H1 (cell line): ENCODE results near the gene HSPB1. TPM values are rescaled to one million over a fixed set of nuclear protein-coding genes. Genes with fewer than 3 reads are reported as not detected.

ENCODE experiments used
- CTCF ChIA-PET: fragments of 300-600 bp; sonication (Branson Sonifier 250); formaldehyde crosslinking; loops from one replicate; lab custom pipeline; 2021; ENCODE audit not compliant: partially characterized antibody; lab: Charles Lee
- POLR2A ChIA-PET: fragments of 300-600 bp; sonication (Branson Sonifier 250); formaldehyde crosslinking; loops from one replicate; lab custom pipeline; 2021; ENCODE audit warnings: inconsistent platforms; ENCODE audit not compliant: partially characterized antibody; lab: Charles Lee
- DNase-seq, 2 experiments: peaks; one replicate each; pipeline versions ENCODE4 v3.0.0 to v3.0.0-alpha.2; 2010 to 2022; ENCODE audit warnings: low spot score in 2 of 2, low read depth in 1 of 2, mixed read lengths in 1 of 2
- FAIRE-seq: peaks from 2 replicates; lab custom pipeline; 2011; peaks lifted over from hg19 to GRCh38; lab: Jason Lieb, UNC
- H2AFZ ChIP-seq: 2 replicates; pipeline ENCODE4 v1.8.1; 2012; ENCODE audit warnings: low read length, inconsistent platforms
- H2AK5ac ChIP-seq: 2 replicates; pipeline ENCODE4 v1.6.1; 2013; ENCODE audit warnings: low read depth, low read length
- H2BK120ac ChIP-seq: replicated peaks from 2 replicates; pipeline ENCODE3; 2013; ENCODE audit warnings: low read depth, low read length, inconsistent platforms
- H2BK12ac ChIP-seq: 2 replicates; pipeline ENCODE4 v1.6.1; 2013; ENCODE audit warnings: low read depth, low read length
- H2BK15ac ChIP-seq: 2 replicates; pipeline ENCODE4 v1.6.1; 2013; ENCODE audit warnings: low read length
- H2BK20ac ChIP-seq: 2 replicates; pipeline ENCODE4 v1.6.1; 2013; ENCODE audit warnings: low read length
- H2BK5ac ChIP-seq: 2 replicates; pipeline ENCODE4 v1.6.1; 2013; ENCODE audit warnings: low read depth, low read length
- H3K14ac ChIP-seq: 2 replicates; pipeline ENCODE4 v1.6.1; 2013; ENCODE audit warnings: inconsistent platforms; ENCODE audit not compliant: insufficient read length
- H3K18ac ChIP-seq: 2 replicates; pipeline ENCODE4 v1.6.1; 2013; ENCODE audit warnings: low read length; ENCODE audit errors: extremely low read depth
- H3K23ac ChIP-seq: 2 replicates; pipeline ENCODE4 v1.6.1; 2013; ENCODE audit warnings: inconsistent platforms; ENCODE audit not compliant: insufficient read length
- H3K23me2 ChIP-seq: 2 replicates; pipeline ENCODE4 v1.6.1; 2013; ENCODE audit warnings: low read depth, low read length
- H3K27ac ChIP-seq: 2 replicates; pipeline ENCODE4 v1.6.1; 2011; ENCODE audit warnings: low read depth, low read length, inconsistent platforms
- H3K27me3 ChIP-seq, 4 experiments: replicated peaks in 1 of 4; 1 replicate in 1 of 4; 2 replicates in 3 of 4; pipeline versions ENCODE4 v1.6.1 to v1.8.1; 2011 to 2013; ENCODE audit warnings: low read length in 3 of 4, mild to moderate bottlenecking in 3 of 4, inconsistent platforms in 2 of 4, mixed read lengths in 2 of 4, moderate library complexity in 1 of 4; ENCODE audit not compliant: control insufficient read depth in 3 of 4, insufficient read depth in 3 of 4; ENCODE audit errors: extremely low read depth in 1 of 4
- H3K36me3 ChIP-seq, 4 experiments: 2 replicates each; pipeline versions ENCODE4 v1.6.1 to v1.8.1; 2011 to 2013; ENCODE audit warnings: mild to moderate bottlenecking in 4 of 4, low read length in 3 of 4, moderate library complexity in 2 of 4, control low read depth in 1 of 4, inconsistent platforms in 1 of 4; ENCODE audit not compliant: insufficient read depth in 4 of 4, control insufficient read depth in 2 of 4
- H3K4ac ChIP-seq: replicated peaks from 2 replicates; pipeline ENCODE3; 2013; ENCODE audit warnings: low read length, low read depth, mixed read lengths, inconsistent platforms; ENCODE audit not compliant: insufficient read length
- H3K4me1 ChIP-seq, 4 experiments: replicated peaks in 1 of 4; 1 replicate in 1 of 4; 2 replicates in 3 of 4; pipeline versions ENCODE4 v1.6.1 to v1.8.1; 2011 to 2013; ENCODE audit warnings: low read length in 3 of 4, inconsistent platforms in 2 of 4, mixed read lengths in 1 of 4; ENCODE audit not compliant: insufficient read depth in 4 of 4, control insufficient read depth in 3 of 4
- H3K4me2 ChIP-seq, 2 experiments: 2 replicates each; pipeline versions ENCODE4 v1.6.1 to v1.8.1; 2011 to 2013; ENCODE audit warnings: low read depth in 2 of 2, low read length in 2 of 2, control low read depth in 1 of 2, inconsistent platforms in 1 of 2, mild to moderate bottlenecking in 1 of 2; ENCODE audit not compliant: insufficient read depth in 1 of 2
- H3K4me3 ChIP-seq, 4 experiments: fragments of 200-600, 300-600 bp in 1 of 4; sonication (generic), shearing (Covaris generic), sonication (Bioruptor Twin) in 1 of 4; 2 replicates each; pipeline versions ENCODE4 v1.5.1 to v1.8.1; 2011 to 2016; ENCODE audit warnings: low read length in 4 of 4, low read depth in 3 of 4, control low read depth in 2 of 4, inconsistent platforms in 2 of 4, mild to moderate bottlenecking in 2 of 4, mixed read lengths in 1 of 4, moderate library complexity in 1 of 4; ENCODE audit not compliant: insufficient read depth in 2 of 4; ENCODE audit errors: extremely low read depth in 1 of 4
- H3K56ac ChIP-seq: replicated peaks from 2 replicates; pipeline ENCODE3; 2013; ENCODE audit warnings: low read depth, mild to moderate bottlenecking, mixed read lengths, low read length, inconsistent platforms; ENCODE audit not compliant: insufficient read length
- H3K79me1 ChIP-seq: 2 replicates; pipeline ENCODE4 v1.6.1; 2013; ENCODE audit warnings: low read depth, low read length, control low read depth
- H3K79me2 ChIP-seq, 2 experiments: 2 replicates each; pipeline versions ENCODE4 v1.6.1 to v1.8.1; 2012 to 2013; ENCODE audit warnings: low read length in 2 of 2, mild to moderate bottlenecking in 2 of 2, inconsistent platforms in 1 of 2; ENCODE audit not compliant: insufficient read depth in 2 of 2, control insufficient read depth in 1 of 2
- H3K9ac ChIP-seq, 4 experiments: replicated peaks in 1 of 4; 1 replicate in 1 of 4; 2 replicates in 3 of 4; pipeline versions ENCODE4 v1.6.1 to v1.8.1; 2011 to 2013; ENCODE audit warnings: low read depth in 3 of 4, low read length in 3 of 4, control low read depth in 2 of 4, mild to moderate bottlenecking in 2 of 4, moderate library complexity in 2 of 4, inconsistent platforms in 1 of 4; ENCODE audit errors: extremely low read depth in 1 of 4
- H3K9me3 ChIP-seq, 2 experiments: 2 replicates each; pipeline versions ENCODE4 v1.6.1 to v1.8.1; 2012 to 2013; ENCODE audit warnings: mild to moderate bottlenecking in 2 of 2, moderate library complexity in 2 of 2, control low read depth in 1 of 2, inconsistent platforms in 1 of 2, low read depth in 1 of 2, low read length in 1 of 2, mixed read lengths in 1 of 2; ENCODE audit not compliant: insufficient read depth in 2 of 2
- H4K20me1 ChIP-seq, 2 experiments: replicated peaks in 1 of 2; 2 replicates each; pipeline versions ENCODE3 to v1.8.1; 2011 to 2013; ENCODE audit warnings: inconsistent platforms in 2 of 2, low read length in 2 of 2, mild to moderate bottlenecking in 1 of 2; ENCODE audit not compliant: insufficient read depth in 2 of 2, control insufficient read depth in 1 of 2
- H4K5ac ChIP-seq: 2 replicates; pipeline ENCODE4 v1.6.1; 2013; ENCODE audit warnings: low read length, low read depth, mixed read lengths, inconsistent platforms; ENCODE audit not compliant: insufficient read length
- H4K8ac ChIP-seq: 2 replicates; pipeline ENCODE4 v1.8.0; 2013; ENCODE audit warnings: mild to moderate bottlenecking, moderate library complexity, low read length, inconsistent platforms; ENCODE audit not compliant: insufficient read depth; ENCODE audit errors: extremely low read depth
- H4K91ac ChIP-seq: replicated peaks from 2 replicates; pipeline ENCODE3; 2013; ENCODE audit warnings: low read length, mixed read lengths, inconsistent platforms; ENCODE audit not compliant: insufficient read length
- EZH2 ChIP-seq: fragments of 200-600 bp; sonication (generic); IDR thresholded peaks from 2 replicates; pipeline ENCODE4 v1.7.1; 2012; ENCODE audit warnings: low read depth, mild to moderate bottlenecking, moderate library complexity, low read length, inconsistent platforms; ENCODE audit not compliant: severe bottlenecking
- SIRT6 ChIP-seq: IDR thresholded peaks from one replicate; pipeline ENCODE4 v1.7.1; 2012; ENCODE audit warnings: low read length, inconsistent platforms
- SP4 ChIP-seq: IDR thresholded peaks from 2 replicates; pipeline ENCODE4 v1.6.1; 2012; ENCODE audit warnings: low read length, inconsistent platforms
- SUZ12 ChIP-seq: fragments of 200-600 bp; sonication (generic); IDR thresholded peaks from 2 replicates; pipeline ENCODE4 v1.6.1; 2012; ENCODE audit warnings: mild to moderate bottlenecking, inconsistent platforms, low read length, moderate library complexity, mixed read lengths
- WGBS, 2 experiments: shearing (Covaris generic) in 1 of 2; methylation state at CpG; one replicate each; pipeline versions ENCODE4 v1.1.6 to v1.1.7; 2013 to 2015; ENCODE audit warnings: low lambda C conversion rate in 2 of 2, mixed read lengths in 2 of 2, inconsistent platforms in 1 of 2, low coverage in 1 of 2, missing lambda C conversion rate in 1 of 2; ENCODE audit not compliant: insufficient replicate concordance in 2 of 2, insufficient coverage in 1 of 2, insufficient read length in 1 of 2; ENCODE audit errors: extremely low coverage in 1 of 2, missing lambda C conversion rate in 1 of 2; 5-methylcytosine and 5-hydroxymethylcytosine counted together
- long read RNA-seq, 2 experiments: library from RNA in 1 of 2; library from capped mRNA in 1 of 2; stranded (forward); transcript quantifications; one replicate each; pipeline ENCODE4 v2.0.0, GENCODE V29; 2021; ENCODE audit warnings: inconsistent platforms in 1 of 2
- polyA minus RNA-seq, 3 experiments: library from RNA; depleted of rRNA, polyadenylated mRNA; stranded (reverse); fragments of >200 nt; gene quantifications; 1 replicate in 2 of 3; 2 replicates in 1 of 3; pipeline ENCODE4 v1.2.3, GENCODE V29; 2011
- polyA plus RNA-seq, 7 experiments: library from polyadenylated mRNA; depleted of rRNA in 3 of 7; stranded (reverse) in 5 of 7; unstranded in 2 of 7; fragments of >200 nt in 5 of 7; fragments of 200-250 nt in 2 of 7; gene quantifications; 1 replicate in 5 of 7; 2 replicates in 1 of 7; 4 replicates in 1 of 7; pipeline versions ENCODE4 v1.2.1 to v1.2.3, GENCODE V29; 2011 to 2013; ENCODE audit warnings: missing spikeins in 2 of 7, mixed read lengths in 2 of 7
- total RNA-seq: library from RNA; stranded (reverse); fragmentation: NEBNext Ultra II Directional; extraction: Animal tissue kit (Norgen Biotek cat#: 25700); gene quantifications from 2 replicates; pipeline ENCODE4 v1.2.1, GENCODE V29; 2021
- TF ChIP-seq, protein P1 (sequence below): IDR thresholded peaks from 2 replicates; pipeline ENCODE4 v1.6.1; 2012; ENCODE audit warnings: low read length, inconsistent platforms

Gene HSPB1
- 165 and 194 TPM in 2 replicates for total RNA-seq
- polyA plus RNA-seq (2011; rRNA removed), result 254 and 440 TPM in 2 replicates
- polyA plus RNA-seq (2011; cell fraction: cytosol; rRNA removed), result 140 TPM
- 158 TPM for polyA plus RNA-seq (2011; cell fraction: nucleus; rRNA removed)
- 103 to 239 TPM (median 205 TPM) in 4 replicates for polyA plus RNA-seq (2012, experiment 1 of 2)
- 130 TPM for polyA plus RNA-seq (2012, experiment 2 of 2)
- 200 TPM for polyA plus RNA-seq (2013, experiment 1 of 2)
- polyA plus RNA-seq (2013, experiment 2 of 2), result 202 TPM
- 12.2 and 16.7 TPM in 2 replicates for polyA minus RNA-seq (2011; rRNA and poly(A)+ RNA removed)
- 52.6 TPM for polyA minus RNA-seq (2011; cell fraction: cytosol; rRNA and poly(A)+ RNA removed)
- polyA minus RNA-seq (2011; cell fraction: nucleus; rRNA and poly(A)+ RNA removed), result 46.7 TPM
- long read RNA-seq, experiment 1, transcript HSPB1-203 (2 exons, 1,455 nt), result minor isoform, 91 of 193 reads
- long read RNA-seq, experiment 1, transcript HSPB1-201 (3 exons, 909 nt), result major isoform, 94 of 193 reads
- long read RNA-seq, experiment 1, partial matches to known transcripts, result 5 of 193 reads
- long read RNA-seq, experiment 1, other reads (novel, unspliced or antisense), result 3 of 193 reads
- long read RNA-seq, experiment 2, result 0 reads

GRCh38 chr7:76302347-76303201 lies at the start of gene HSPB1:
TSS of gene HSPB1 (plus strand) at chr7:76302673. CDS start at chr7:76302713, 40 bp downstream.
- Histone ChIP-seq H3K79me2 (no peaks in the 10 kb centered on the region), H3K4me2 (peak within 1 kb of the TSS; percentile 48 to 87), H4K8ac (0 out of 2 replicates have a peak within 1 kb of the TSS, but pooled peaks have one; percentile 12), H2BK5ac (peak within 1 kb of the TSS; percentile 81), H3K56ac (peak within 1 kb of the TSS; percentile 64), H3K4me3 (peak within 1 kb of the TSS; percentile 44 to 68 (median 48)), H3K4me1 (peaks cover 0 to 8% (median 3%) of the 10 kb centered on the region in 4 experiments; a peak in 2 of 7 replicates), H4K20me1 (no peaks in the 10 kb centered on the region), H2BK15ac (peak within 1 kb of the TSS; percentile 98), H3K9ac (peak within 1 kb of the TSS in 2 of 4 experiments; percentile 9 to 41; a peak in 4 of 7 replicates), H3K9me3 (no peaks in the 10 kb centered on the region), H3K4ac (peak within 1 kb of the TSS; percentile 44), H3K23me2 (peaks cover 4% of the 10 kb centered on the region; the same call in 1 of the 2 replicates), H2BK20ac (no peak within 1 kb of the TSS), H3K27ac (no peak within 1 kb of the TSS), H2BK120ac (peak within 1 kb of the TSS; percentile 69), H4K5ac (peak within 1 kb of the TSS; percentile 73), H2AFZ (peak within 1 kb of the TSS; percentile 30; the same call in 1 of the 2 replicates), H3K36me3 (no peaks in the 10 kb centered on the region), H3K18ac (peak within 1 kb of the TSS; percentile 99), H4K91ac (no peak within 1 kb of the TSS), H3K23ac (no peak within 1 kb of the TSS), H2BK12ac (peak within 1 kb of the TSS; percentile 50; the same call in 1 of the 2 replicates), H2AK5ac (no peak within 1 kb of the TSS), H3K79me1 (no peaks in the 10 kb centered on the region), H3K27me3 (peaks cover 0 to 6% (median 4%) of the 10 kb centered on the region in 4 experiments; a peak in 3 of 7 replicates), H3K14ac (no peak within 1 kb of the TSS)
- ChIA-PET CTCF (interaction anchor here (0.7 to 20.9 kb wide), 10 partner anchors 11 to 125 kb away, joined by 3 to 426 read pairs (median 4); no protein-coding TSS in a partner anchor), POLR2A (interaction anchor here (0.6 to 3.0 kb wide), 16 partner anchors 8 to 653 kb away, joined by 3 to 16 read pairs (median 4); no protein-coding TSS in a partner anchor)
- WGBS, 2 experiments, result 6% methylated on average over 53 of the region's 75 CpGs; no CpG with 5 or more reads in 1 of the 2 experiments
- DNase-seq (peak in 1 of 2 experiments; percentile 87), FAIRE-seq (no peak)
- TF ChIP-seq, protein P1, sequence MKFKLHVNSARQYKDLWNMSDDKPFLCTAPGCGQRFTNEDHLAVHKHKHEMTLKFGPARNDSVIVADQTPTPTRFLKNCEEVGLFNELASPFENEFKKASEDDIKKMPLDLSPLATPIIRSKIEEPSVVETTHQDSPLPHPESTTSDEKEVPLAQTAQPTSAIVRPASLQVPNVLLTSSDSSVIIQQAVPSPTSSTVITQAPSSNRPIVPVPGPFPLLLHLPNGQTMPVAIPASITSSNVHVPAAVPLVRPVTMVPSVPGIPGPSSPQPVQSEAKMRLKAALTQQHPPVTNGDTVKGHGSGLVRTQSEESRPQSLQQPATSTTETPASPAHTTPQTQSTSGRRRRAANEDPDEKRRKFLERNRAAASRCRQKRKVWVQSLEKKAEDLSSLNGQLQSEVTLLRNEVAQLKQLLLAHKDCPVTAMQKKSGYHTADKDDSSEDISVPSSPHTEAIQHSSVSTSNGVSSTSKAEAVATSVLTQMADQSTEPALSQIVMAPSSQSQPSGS, result peak; percentile 29; the same call in 1 of the 2 replicates
- TF ChIP-seq SP4 (0 out of 2 replicates have a peak, but pooled peaks have one; percentile 55), EZH2 (peak; percentile 34), SIRT6 (no peak), SUZ12 (no peak)
